Endodermal cell (in vitro differentiated cells): ENCODE data around the gene CKAP4. TPM values are rescaled to one million over a fixed set of nuclear protein-coding genes. Genes with fewer than 3 reads are reported as not detected.

Experiments
- DNase-seq: peaks from one replicate; pipeline ENCODE4 v3.0.0-alpha.2; 2017
- H3K27ac ChIP-seq: 2 replicates; pipeline ENCODE4 v1.5.1; 2013; ENCODE audit warnings: mild to moderate bottlenecking, low read depth, low read length, moderate library complexity
- H3K27me3 ChIP-seq: 2 replicates; pipeline ENCODE4 v1.6.1; 2013; ENCODE audit warnings: mild to moderate bottlenecking, low read length, moderate library complexity; ENCODE audit not compliant: insufficient read depth, control insufficient read depth, poor library complexity, severe bottlenecking
- H3K36me3 ChIP-seq: 2 replicates; pipeline ENCODE4 v1.7.0; 2013; ENCODE audit warnings: mild to moderate bottlenecking, low read length, moderate library complexity; ENCODE audit not compliant: control insufficient read depth, insufficient read depth
- H3K4me1 ChIP-seq: one replicate; pipeline ENCODE4 v1.7.0; 2013; ENCODE audit warnings: low read length; ENCODE audit not compliant: control insufficient read depth, insufficient read depth
- H3K4me3 ChIP-seq: 2 replicates; pipeline ENCODE4 v1.5.1; 2013; ENCODE audit warnings: mild to moderate bottlenecking, low read length, moderate library complexity
- H3K9ac ChIP-seq: 2 replicates; pipeline ENCODE4 v1.6.1; 2013; ENCODE audit warnings: mild to moderate bottlenecking, low read length, moderate library complexity; ENCODE audit not compliant: poor library complexity, severe bottlenecking; ENCODE audit errors: extremely low read depth
- H3K9me3 ChIP-seq: 2 replicates; pipeline ENCODE4 v1.6.1; 2013; ENCODE audit warnings: mild to moderate bottlenecking, low read length, moderate library complexity; ENCODE audit not compliant: control insufficient read depth
- H3K27ac Mint-ChIP-seq: 2 replicates; pipeline ENCODE4 v1.8.0; 2020; ENCODE audit warnings: mixed read lengths
- H3K27me3 Mint-ChIP-seq: 2 replicates; pipeline ENCODE4 v1.8.0; 2021; ENCODE audit warnings: mild to moderate bottlenecking, mixed read lengths; ENCODE audit not compliant: insufficient read depth
- H3K36me3 Mint-ChIP-seq: 2 replicates; pipeline ENCODE4 v1.8.0; 2020; ENCODE audit warnings: low read depth, mixed read lengths
- H3K4me1 Mint-ChIP-seq: 2 replicates; pipeline ENCODE4 v1.8.0; 2020; ENCODE audit warnings: mixed read lengths
- H3K4me3 Mint-ChIP-seq: 2 replicates; pipeline ENCODE4 v1.8.0; 2020; ENCODE audit warnings: mild to moderate bottlenecking, moderate library complexity, mixed read lengths
- H3K9me3 Mint-ChIP-seq: 2 replicates; pipeline ENCODE4 v1.8.0; 2020; ENCODE audit warnings: mild to moderate bottlenecking, mixed read lengths
- CTCF ChIP-seq: fragments of 200-600 bp; sonication (generic); conservative IDR thresholded peaks from 2 replicates; pipeline ENCODE4 v1.5.0; 2021; ENCODE audit warnings: antibody characterized with exemption, mild to moderate bottlenecking
- WGBS, 2 experiments: methylation state at CpG; one replicate each; pipeline versions ENCODE4 v1.1.5 to v1.1.7; 2013; ENCODE audit warnings: missing lambda C conversion rate in 2 of 2, mixed read lengths in 1 of 2; ENCODE audit not compliant: insufficient coverage in 1 of 2, insufficient read length in 1 of 2; 5-methylcytosine and 5-hydroxymethylcytosine counted together
- total RNA-seq, 2 donors: library from RNA; stranded (reverse); fragmentation: NEBNext Ultra II Directional in 1 of 2; extraction: Animal tissue kit (Norgen Biotek cat#: 25700) in 1 of 2; gene quantifications; 2 replicates in 1 of 2; 3 replicates in 1 of 2; pipeline ENCODE4 v1.2.1, GENCODE V29; 2021

CKAP4 gene
- total RNA-seq, 2 donors from 2014 or later: 88.9 to 93.3 TPM

GRCh38 chr12:106281056-106281782, 33.4 kb upstream of the CKAP4 start:
- Histone ChIP-seq H3K9ac (no peak overlapping the region), H3K4me1 (no peaks in the 10 kb centered on the region), H3K9me3 (no peaks in the 10 kb centered on the region), H3K36me3 (no peaks in the 10 kb centered on the region), H3K27me3 (no peaks in the 10 kb centered on the region), H3K27ac (no peak overlapping the region), H3K4me3 (no peak overlapping the region)
- Mint-ChIP-seq H3K4me3 (no peak overlapping the region), H3K36me3 (no peaks in the 10 kb centered on the region), H3K4me1 (no peaks in the 10 kb centered on the region), H3K27ac (no peak overlapping the region), H3K9me3 (no peaks in the 10 kb centered on the region), H3K27me3 (no peaks in the 10 kb centered on the region)
- 86 to 100% methylated on average over 1 to 3 of the region's 3 CpGs for WGBS, 2 experiments
- no peak for TF ChIP-seq CTCF
- no peak for DNase-seq

GRCh38 chr12:106280106-106280505, 32.3 kb upstream of the CKAP4 start:
- H3K4me1 ChIP-seq: no peaks in the 10 kb centered on the region
- H3K27ac ChIP-seq: no peak overlapping the region
- no peak for DNase-seq
- H3K36me3 ChIP-seq: no peaks in the 10 kb centered on the region
- H3K9me3 Mint-ChIP-seq: no peaks in the 10 kb centered on the region
- H3K9ac ChIP-seq: no peak overlapping the region
- TF ChIP-seq CTCF: no peak
- H3K36me3 Mint-ChIP-seq: no peaks in the 10 kb centered on the region
- no peak overlapping the region for H3K27ac Mint-ChIP-seq
- H3K27me3 Mint-ChIP-seq: no peaks in the 10 kb centered on the region
- 87 to 92% methylated on average over 3 to 4 of the region's 4 CpGs for WGBS, 2 experiments
- H3K9me3 ChIP-seq: no peaks in the 10 kb centered on the region
- no peak overlapping the region for H3K4me3 ChIP-seq
- no peaks in the 10 kb centered on the region for H3K27me3 ChIP-seq
- no peak overlapping the region for H3K4me3 Mint-ChIP-seq
- peaks cover 4% of the 10 kb centered on the region for H3K4me1 Mint-ChIP-seq

DNA sequence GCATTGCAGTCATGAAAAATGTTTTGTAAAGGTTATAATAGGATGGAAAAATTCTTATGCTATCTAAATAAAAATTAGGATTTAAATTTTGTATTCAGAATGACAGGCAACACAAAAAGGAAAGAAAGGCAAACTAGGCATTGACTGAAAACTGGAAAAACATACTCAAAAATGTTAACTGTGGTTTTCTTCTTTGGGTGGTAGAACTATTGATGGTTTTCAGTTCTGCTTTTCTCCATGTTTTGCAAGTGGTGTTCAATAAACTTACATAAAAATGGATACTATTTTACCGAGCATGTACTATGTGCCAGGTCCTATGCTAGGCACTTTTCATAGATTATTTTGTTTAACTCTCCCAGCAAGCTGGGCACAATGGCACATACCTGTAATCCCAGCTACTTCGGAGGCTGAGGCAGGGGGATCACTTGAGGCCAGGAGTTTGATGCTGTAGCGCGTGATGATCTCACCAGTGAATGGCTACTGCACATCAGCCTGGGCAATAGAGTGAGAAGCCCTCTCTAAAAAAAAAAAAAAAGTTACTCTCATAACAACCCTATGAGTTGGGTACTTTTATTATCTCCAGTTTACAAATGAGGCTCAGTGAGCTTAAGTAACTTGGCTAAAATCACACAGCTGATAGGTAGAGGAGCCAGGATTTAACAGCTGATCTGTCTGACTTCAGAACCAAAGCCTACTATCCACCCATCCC, 28.4 kb upstream of the CKAP4 start:
- H3K9ac ChIP-seq: no peak overlapping the region
- DNase-seq: no peak
- Mint-ChIP-seq H3K36me3 (no peaks in the 10 kb centered on the region), H3K4me1 (peaks cover 17% of the 10 kb centered on the region), H3K27me3 (no peaks in the 10 kb centered on the region), H3K9me3 (no peaks in the 10 kb centered on the region), H3K27ac (no peak overlapping the region), H3K4me3 (no peak overlapping the region)
- H3K9me3 ChIP-seq: no peaks in the 10 kb centered on the region
- H3K36me3 ChIP-seq: no peaks in the 10 kb centered on the region
- H3K27ac ChIP-seq: no peak overlapping the region
- H3K27me3 ChIP-seq: peaks cover 7% of the 10 kb centered on the region
- no peak overlapping the region for H3K4me3 ChIP-seq
- WGBS, 2 experiments: 94 to 100% methylated on average over 2 to 4 of the region's 4 CpGs
- peaks cover 3% of the 10 kb centered on the region for H3K4me1 ChIP-seq
- TF ChIP-seq CTCF: no peak
